ENCODE results near the gene MICU1. TPM values are rescaled to one million over a fixed set of nuclear protein-coding genes. Genes with fewer than 3 reads are reported as not detected.

Gene MICU1
- polyA plus RNA-seq, 2 of the 4 experiments (the other 2 are of a cell fraction): 54.5 to 58.6 TPM

- TF ChIP-seq, protein P1, sequence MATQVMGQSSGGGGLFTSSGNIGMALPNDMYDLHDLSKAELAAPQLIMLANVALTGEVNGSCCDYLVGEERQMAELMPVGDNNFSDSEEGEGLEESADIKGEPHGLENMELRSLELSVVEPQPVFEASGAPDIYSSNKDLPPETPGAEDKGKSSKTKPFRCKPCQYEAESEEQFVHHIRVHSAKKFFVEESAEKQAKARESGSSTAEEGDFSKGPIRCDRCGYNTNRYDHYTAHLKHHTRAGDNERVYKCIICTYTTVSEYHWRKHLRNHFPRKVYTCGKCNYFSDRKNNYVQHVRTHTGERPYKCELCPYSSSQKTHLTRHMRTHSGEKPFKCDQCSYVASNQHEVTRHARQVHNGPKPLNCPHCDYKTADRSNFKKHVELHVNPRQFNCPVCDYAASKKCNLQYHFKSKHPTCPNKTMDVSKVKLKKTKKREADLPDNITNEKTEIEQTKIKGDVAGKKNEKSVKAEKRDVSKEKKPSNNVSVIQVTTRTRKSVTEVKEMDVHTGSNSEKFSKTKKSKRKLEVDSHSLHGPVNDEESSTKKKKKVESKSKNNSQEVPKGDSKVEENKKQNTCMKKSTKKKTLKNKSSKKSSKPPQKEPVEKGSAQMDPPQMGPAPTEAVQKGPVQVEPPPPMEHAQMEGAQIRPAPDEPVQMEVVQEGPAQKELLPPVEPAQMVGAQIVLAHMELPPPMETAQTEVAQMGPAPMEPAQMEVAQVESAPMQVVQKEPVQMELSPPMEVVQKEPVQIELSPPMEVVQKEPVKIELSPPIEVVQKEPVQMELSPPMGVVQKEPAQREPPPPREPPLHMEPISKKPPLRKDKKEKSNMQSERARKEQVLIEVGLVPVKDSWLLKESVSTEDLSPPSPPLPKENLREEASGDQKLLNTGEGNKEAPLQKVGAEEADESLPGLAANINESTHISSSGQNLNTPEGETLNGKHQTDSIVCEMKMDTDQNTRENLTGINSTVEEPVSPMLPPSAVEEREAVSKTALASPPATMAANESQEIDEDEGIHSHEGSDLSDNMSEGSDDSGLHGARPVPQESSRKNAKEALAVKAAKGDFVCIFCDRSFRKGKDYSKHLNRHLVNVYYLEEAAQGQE (IDR thresholded peaks at IDR 0.05): no peak
- TF ChIP-seq CHD2 (IDR thresholded peaks at IDR 0.05; ENCODE audit: low read length, partially characterized antibody) (no peak), CBX8 (IDR thresholded peaks at IDR 0.05) (no peak), BCL3 (IDR thresholded peaks at IDR 0.05) (no peak), RNF2 (IDR thresholded peaks at IDR 0.05; ENCODE audit: borderline replicate concordance, low read depth) (no peak)
Observed at GRCh38 chr10:72612203-72612826, 13.6 kb downstream of the MICU1 start (continued).

DNA sequence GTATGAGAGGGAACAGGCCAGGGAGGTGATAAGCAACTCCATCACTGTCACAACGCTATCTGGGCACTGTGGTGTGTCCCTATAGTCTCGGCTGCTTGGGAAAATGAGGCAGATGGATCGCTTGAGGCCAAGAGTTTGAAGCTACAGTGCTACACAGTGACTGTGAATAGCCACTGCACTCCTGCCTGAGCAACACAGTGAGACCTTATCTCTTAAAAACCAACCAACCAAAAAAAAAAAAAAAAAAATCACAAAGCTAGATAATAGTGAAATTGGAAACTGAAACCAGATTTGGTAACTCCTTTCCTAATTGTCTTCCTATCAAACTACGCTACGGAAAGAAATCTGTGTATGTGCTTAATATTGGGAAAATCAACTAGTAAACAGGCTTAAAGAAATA is 14.1 kb downstream of the MICU1 start:
- no peak for DNase-seq (ENCODE audit: low read depth in 1 of 2, low spot score in 1 of 2)
- Histone ChIP-seq H3K4me1 (peaks cover 5% of the 10 kb centered on the region; the same call in 2 of the 3 replicates), H3K4me3 (no peak overlapping the region), H3K9me3 (no peaks in the 10 kb centered on the region), H3K4me2 (no peak overlapping the region), H3K27ac (no peak overlapping the region)
- TF ChIP-seq HOXB13 (CRISPR knock-in tag; IDR thresholded peaks at IDR 0.05; ENCODE audit: low read depth) (no peak), ZFP36 (IDR thresholded peaks at IDR 0.05; ENCODE audit: borderline replicate concordance, partially characterized antibody) (no peak), KDM1A (IDR thresholded peaks at IDR 0.05; ENCODE audit: low read depth) (no peak), CBX2 (IDR thresholded peaks at IDR 0.05; ENCODE audit: borderline replicate concordance, low read depth) (no peak), BCL3 (IDR thresholded peaks at IDR 0.05) (no peak), RAD21 (conservative IDR thresholded peaks at IDR 0.05 in 1 of 2, IDR thresholded peaks at IDR 0.05 in 1 of 2) (no peak), RFX5 (IDR thresholded peaks at IDR 0.05) (no peak), NFE2L2 (conservative IDR thresholded peaks at IDR 0.05; ENCODE audit: low read length) (no peak), HEYL (CRISPR knock-in tag; IDR thresholded peaks at IDR 0.05) (no peak), KDM5A (IDR thresholded peaks at IDR 0.05) (no peak), ZSCAN20 (CRISPR knock-in tag; IDR thresholded peaks at IDR 0.05) (no peak), USF2 (IDR thresholded peaks at IDR 0.05) (no peak)
- TF ChIP-seq, protein P1 (IDR thresholded peaks at IDR 0.05): no peak
- no peak for FAIRE-seq
- ChIA-PET POLR2A (no interaction called here), CTCF (interaction anchor here (0.6 to 1.4 kb wide), 4 partner anchors 9 to 126 kb away, joined by 3 to 5 read pairs (median 3); no protein-coding TSS in a partner anchor)
- 89% methylated on average over 5 of the region's 5 CpGs for WGBS (ENCODE audit: missing lambda C conversion rate)
- ATAC-seq: peak in 1 of 2 experiments; percentile 33; a peak in 1 of 6 replicates

Measured in A549 (cell line).